Loucy (cell line): Measurements from ENCODE around the gene FMNL1.
A peak's percentile ranks its signal among the peaks of the same experiment; 100 is the strongest.

Experiments used
- H2AFZ ChIP-seq: fragments of 200-600 bp; sonication (generic); 2 replicates; pipeline ENCODE4 v1.6.0; 2016; ENCODE audit warnings: antibody characterized with exemption, mild to moderate bottlenecking, low read length, moderate library complexity
- H3F3A ChIP-seq: fragments of 200-600 bp; 2 replicates; pipeline ENCODE4 v1.6.0; 2016; ENCODE audit warnings: antibody characterized with exemption, low read depth, mild to moderate bottlenecking
- H3K27me3 ChIP-seq: fragments of 200-600 bp; sonication (generic); 2 replicates; pipeline ENCODE4 v1.6.1; 2014; ENCODE audit warnings: low read length, mild to moderate bottlenecking; ENCODE audit not compliant: insufficient read depth, poor library complexity, severe bottlenecking
- H3K36me3 ChIP-seq: fragments of 200-600 bp; sonication (generic); 2 replicates; pipeline ENCODE4 v1.6.1; 2016; ENCODE audit warnings: low read length; ENCODE audit not compliant: insufficient read depth
- H3K4me1 ChIP-seq: fragments of 200-600 bp; sonication (generic); 2 replicates; pipeline ENCODE4 v1.5.1; 2014; ENCODE audit warnings: low read length, mild to moderate bottlenecking; ENCODE audit not compliant: insufficient read depth, poor library complexity, severe bottlenecking
- H3K4me2 ChIP-seq: fragments of 200-600 bp; sonication (generic); 2 replicates; pipeline ENCODE4 v1.6.0; 2014; ENCODE audit warnings: antibody characterized with exemption, low read length, low read depth, mild to moderate bottlenecking; ENCODE audit not compliant: poor library complexity, severe bottlenecking
- H3K4me3 ChIP-seq: fragments of 200-600 bp; sonication (generic); 2 replicates; pipeline ENCODE4 v1.5.1; 2014; ENCODE audit warnings: low read length, mild to moderate bottlenecking, mixed read lengths; ENCODE audit not compliant: poor library complexity, severe bottlenecking
- H3K79me2 ChIP-seq: fragments of 200-600 bp; sonication (generic); 2 replicates; pipeline ENCODE4 v1.6.1; 2014; ENCODE audit warnings: low read length; ENCODE audit not compliant: insufficient read depth
- H3K9ac ChIP-seq: fragments of 200-600 bp; sonication (generic); 2 replicates; pipeline ENCODE4 v1.6.0; 2014; ENCODE audit warnings: mild to moderate bottlenecking, low read depth, low read length, moderate library complexity; ENCODE audit not compliant: poor library complexity, severe bottlenecking
- H3K9me2 ChIP-seq: fragments of 200-600 bp; sonication (generic); replicated peaks from 2 replicates; pipeline ENCODE4 v1.6.1; 2016; ENCODE audit warnings: low read depth, low read length, mixed read lengths
- H3K9me3 ChIP-seq: fragments of 200-600 bp; sonication (generic); 2 replicates; pipeline ENCODE4 v1.6.1; 2014; ENCODE audit warnings: mild to moderate bottlenecking, antibody characterized with exemption, low read length, low read depth; ENCODE audit not compliant: insufficient read depth
- H4K20me1 ChIP-seq: fragments of 200-600 bp; sonication (generic); 2 replicates; pipeline ENCODE4 v1.6.0; 2014; ENCODE audit warnings: antibody characterized with exemption, low read length, mild to moderate bottlenecking; ENCODE audit not compliant: insufficient read depth, poor library complexity, severe bottlenecking
- CTCF ChIP-seq: fragments of 200-600 bp; sonication (generic); conservative IDR thresholded peaks from 2 replicates; pipeline ENCODE4 v1.5.1; 2014; ENCODE audit warnings: mild to moderate bottlenecking, antibody characterized with exemption, low read length
- EZH2phosphoT487 ChIP-seq: fragments of 200-600 bp; IDR thresholded peaks from 2 replicates; pipeline ENCODE4 v1.6.1; 2018; ENCODE audit warnings: antibody characterized with exemption, mild to moderate bottlenecking, moderate library complexity, borderline replicate concordance

The FMNL1 gene

GRCh38 chr17:45263477-45263860 lies 41.8 kb downstream of the FMNL1 start:
- no peaks in the 10 kb centered on the region for H3F3A ChIP-seq
- no peaks in the 10 kb centered on the region for H4K20me1 ChIP-seq
- H3K4me1 ChIP-seq, result peaks cover 5% of the 10 kb centered on the region
- H2AFZ ChIP-seq, result no peak overlapping the region
- peak overlapping the region; percentile 79 for H3K9ac ChIP-seq
- no peak overlapping the region for H3K4me2 ChIP-seq
- no peaks in the 10 kb centered on the region for H3K27me3 ChIP-seq
- H3K4me3 ChIP-seq, result no peak overlapping the region
- TF ChIP-seq EZH2phosphoT487 (no peak), CTCF (no peak)
- H3K9me2 ChIP-seq, result no peaks in the 10 kb centered on the region
- H3K79me2 ChIP-seq, result no peaks in the 10 kb centered on the region
- no peaks in the 10 kb centered on the region for H3K9me3 ChIP-seq
- peaks cover 20% of the 10 kb centered on the region; the same call in 1 of the 2 replicates for H3K36me3 ChIP-seq

- no peaks in the 10 kb centered on the region for H3K9me3 ChIP-seq
- H3K4me1 ChIP-seq, result peaks cover 5% of the 10 kb centered on the region
- H4K20me1 ChIP-seq, result no peaks in the 10 kb centered on the region
- no peaks in the 10 kb centered on the region for H3K9me2 ChIP-seq
- peaks cover 26% of the 10 kb centered on the region; the same call in 1 of the 2 replicates for H3K36me3 ChIP-seq
- no peak overlapping the region for H3K4me3 ChIP-seq
- no peak overlapping the region for H3K4me2 ChIP-seq
- H2AFZ ChIP-seq, result no peak overlapping the region
- TF ChIP-seq EZH2phosphoT487, result no peak
- TF ChIP-seq CTCF, result no peak
- no peaks in the 10 kb centered on the region for H3K79me2 ChIP-seq
- no peak overlapping the region for H3K9ac ChIP-seq
- no peaks in the 10 kb centered on the region for H3K27me3 ChIP-seq
- no peaks in the 10 kb centered on the region for H3F3A ChIP-seq
These were observed 42.7 kb downstream of the FMNL1 start for GRCh38 chr17:45264430-45264829.

- TF ChIP-seq EZH2phosphoT487, result no peak
- no peak for TF ChIP-seq CTCF
- Histone ChIP-seq H3K9ac (no peak overlapping the region), H3K36me3 (peaks cover 31% of the 10 kb centered on the region; the same call in 1 of the 2 replicates), H3K27me3 (no peaks in the 10 kb centered on the region), H3K79me2 (no peaks in the 10 kb centered on the region), H3F3A (no peaks in the 10 kb centered on the region), H3K4me2 (no peak overlapping the region), H3K4me3 (no peak overlapping the region), H4K20me1 (no peaks in the 10 kb centered on the region), H3K9me2 (no peaks in the 10 kb centered on the region), H3K9me3 (no peaks in the 10 kb centered on the region), H2AFZ (no peak overlapping the region), H3K4me1 (peaks cover 5% of the 10 kb centered on the region)
These were observed 43.3 kb downstream of the FMNL1 start for GRCh38 chr17:45264988-45265387.
